Sciatic nerve (tissue), 2 donors: ENCODE results near the gene ALOX12B. TPM values are rescaled to one million over a fixed set of nuclear protein-coding genes. Genes with fewer than 3 reads are reported as not detected.
"Not testable (repeated sequence)": the region's sequence is repeated elsewhere in the genome, so short reads cannot be mapped to it uniquely, and the experiment has no call there.

Source experiments
- ATAC-seq: fragments of 200-7000 bp; cut with Tn5 transposase; one replicate; pipeline ENCODE4 v1.9.1; 2020; ENCODE audit warnings: mild to moderate bottlenecking, moderate library complexity
- DNase-seq: peaks from one replicate; pipeline ENCODE4 v3.0.0-alpha.2; 2020; ENCODE audit warnings: low spot score
- intact Hi-C: fragments of 100-400 bp; cut with DNase I; formaldehyde crosslinking; loops from one replicate; pipeline ENCODE4 v1.14.2; 2022
- total RNA-seq: library from RNA; stranded (reverse); fragmentation: NEBNext Ultra II Directional; extraction: Animal tissue kit (Norgen Biotek cat#: 25700); gene quantifications from one replicate; pipeline ENCODE4 v1.2.1, GENCODE V29; 2021
- donor health status: DM: no; HTN: no; CAD: no.
- donor health status: DM: no; HTN: no; CAD: no.

ALOX12B gene
- total RNA-seq, 1 donor from 2014 or later = not detected

- no peak for DNase-seq
- ATAC-seq = no peak
- intact Hi-C loops = no loop called here
These were observed 12.6 kb upstream of the ALOX12B start for GRCh38 chr17:8100111-8100510.

DNA sequence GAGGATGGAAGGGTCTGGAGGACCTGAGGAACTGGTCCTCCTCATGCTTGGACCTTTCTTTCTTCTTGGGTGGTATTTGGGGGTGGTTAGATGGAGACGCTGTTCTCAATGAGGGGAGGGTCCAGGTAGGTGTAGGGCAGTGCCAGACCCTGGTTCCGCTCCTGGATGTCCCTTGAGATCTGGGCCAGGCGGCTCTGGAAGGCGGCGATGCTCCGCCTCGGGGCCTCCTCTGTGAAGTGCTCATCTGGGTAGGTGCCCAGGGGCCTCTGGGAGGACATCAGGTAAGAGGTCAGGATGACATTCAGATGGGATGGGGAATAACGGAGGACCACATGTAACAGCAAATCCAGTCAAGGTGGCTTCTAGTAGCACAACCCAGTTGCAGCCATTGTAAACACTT lies 9.0 kb upstream of the ALOX12B start:
- no peak for ATAC-seq
- intact Hi-C loops = no loop called here

GRCh38 chr17:8095361-8095760 lies 7.8 kb upstream of the ALOX12B start:
- no peak for ATAC-seq
- intact Hi-C loops = no loop called here
- no peak for DNase-seq

More for the DNA sequence above, 9.0 kb upstream of the ALOX12B start:
- no peak for DNase-seq

DNA sequence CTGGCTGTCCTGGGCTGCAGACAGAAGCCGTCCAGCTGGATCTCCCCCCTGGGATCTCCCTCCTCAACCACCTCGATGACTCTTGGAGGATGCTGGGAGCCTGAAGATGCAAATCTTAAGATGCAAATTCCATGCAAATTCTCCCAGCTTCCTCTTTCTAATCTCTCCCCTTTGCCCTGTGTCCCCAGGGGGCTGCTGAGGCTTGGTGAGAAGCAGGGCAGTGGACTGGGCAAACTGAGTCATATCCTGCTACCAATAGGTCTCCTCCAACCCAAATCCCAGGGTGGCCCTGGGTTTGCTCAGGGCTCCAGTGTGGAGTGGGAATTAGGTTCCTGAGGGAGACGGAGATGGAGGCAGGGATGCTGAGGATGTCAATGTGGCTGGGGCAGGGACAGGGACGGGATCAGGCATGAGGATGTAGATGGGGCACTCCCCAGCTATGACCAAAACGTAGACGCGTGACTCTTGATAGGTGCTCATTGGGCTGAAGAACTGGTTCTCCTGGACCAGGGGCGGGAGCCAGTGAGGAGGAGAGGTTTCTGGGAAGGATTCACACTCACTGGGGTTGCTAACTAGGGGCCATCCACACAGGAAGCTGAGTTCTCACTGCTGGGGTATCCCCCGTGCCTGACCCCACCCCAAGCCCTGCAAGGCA lies 3.6 kb upstream of the ALOX12B start:
- intact Hi-C loops = no loop called here
- DNase-seq = no peak
- ATAC-seq = no peak

DNA sequence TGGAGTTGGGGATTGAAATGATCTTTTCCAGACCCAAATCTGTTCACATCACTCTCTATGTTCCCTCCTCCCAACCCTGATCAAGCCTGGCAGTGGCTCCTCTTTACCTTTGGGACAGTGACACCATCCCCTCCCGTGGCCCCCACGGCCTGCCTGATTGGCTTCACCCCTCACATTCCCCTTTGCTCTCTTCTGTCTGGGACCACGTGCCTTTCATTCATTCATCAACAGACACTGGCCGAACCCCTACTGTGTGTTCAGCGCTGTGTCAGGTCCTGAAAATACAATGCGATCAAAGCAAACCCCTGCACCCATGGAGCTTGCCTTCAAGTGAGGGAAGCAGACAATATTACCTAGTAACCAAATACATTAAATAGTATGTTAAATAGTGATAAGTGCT lies 2.2 kb upstream of the ALOX12B start:
- no peak for ATAC-seq
- intact Hi-C loops = no loop called here
- DNase-seq = no peak

- intact Hi-C loops = no loop called here
- ATAC-seq = no peak
- no peak for DNase-seq
These were observed 375 bp upstream of the ALOX12B start for GRCh38 chr17:8087952-8088230.

DNA sequence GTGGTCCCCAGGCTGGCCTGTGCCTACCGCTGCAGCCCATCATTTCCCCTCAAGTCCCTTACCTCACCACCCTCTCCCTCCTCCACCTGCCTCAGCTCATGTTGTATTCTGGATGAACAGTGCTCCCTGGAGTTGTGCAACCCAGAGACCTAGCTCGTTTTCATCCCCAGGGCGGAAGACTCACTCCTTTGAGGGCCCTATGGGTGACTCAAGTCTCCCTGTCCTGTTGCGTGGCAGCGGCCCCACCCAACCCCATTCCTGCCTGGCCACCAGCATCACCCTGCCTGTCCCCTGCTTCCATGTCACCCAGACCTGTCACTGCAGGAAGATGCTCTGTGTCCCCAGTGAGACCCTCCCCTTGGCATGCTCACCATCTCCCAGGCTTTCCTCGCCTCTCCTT lies 3.3 kb downstream of the ALOX12B start:
- ATAC-seq = no peak
- DNase-seq = no peak
- intact Hi-C loops = no loop called here

- intact Hi-C loops = no loop called here
These were observed 5.2 kb downstream of the ALOX12B start for GRCh38 chr17:8082292-8082691.

GRCh38 chr17:8081876-8082275 lies 5.6 kb downstream of the ALOX12B start:
- ATAC-seq = no peak
- DNase-seq = no peak
- intact Hi-C loops = no loop called here

More at GRCh38 chr17:8082292-8082691, 5.2 kb downstream of the ALOX12B start:
- ATAC-seq (no peak), DNase-seq (no peak)

DNA sequence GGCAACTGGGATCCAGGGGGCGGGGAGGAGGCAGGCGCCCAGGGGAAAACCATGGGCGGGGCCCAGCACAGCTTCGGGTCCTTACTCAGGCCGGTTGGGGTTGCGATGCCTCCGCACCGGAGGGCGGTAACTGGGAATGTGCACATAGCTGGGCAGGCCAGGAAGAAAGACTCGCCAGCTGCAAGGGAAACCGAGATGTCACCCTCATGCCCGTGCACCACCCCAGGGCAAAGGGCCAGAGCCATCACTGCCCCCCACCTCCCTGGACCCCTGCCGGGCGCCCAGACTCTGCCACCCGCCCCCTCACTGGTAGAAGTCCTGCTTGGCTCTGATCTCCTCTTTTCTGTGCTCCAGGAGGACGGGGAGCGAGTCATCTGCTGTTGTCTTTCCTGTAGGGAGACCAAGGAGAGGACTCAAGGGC lies 6.7 kb downstream of the ALOX12B start:
- intact Hi-C loops = no loop called here
- DNase-seq (no peak), ATAC-seq (no peak)

- DNase-seq (no peak), ATAC-seq (peak; percentile 22)
- intact Hi-C loops = no loop called here
These were observed 7.2 kb downstream of the ALOX12B start for GRCh38 chr17:8080208-8080798.

- peak; percentile 92 for ATAC-seq
- intact Hi-C loops = no loop called here
- peak; percentile 84 for DNase-seq
These were observed 8.0 kb downstream of the ALOX12B start for GRCh38 chr17:8079291-8080207.

- ATAC-seq, DNase-seq, intact Hi-C loops: not testable (repeated sequence)
These were observed 9.6 kb downstream of the ALOX12B start for GRCh38 chr17:8077939-8078338.

DNA sequence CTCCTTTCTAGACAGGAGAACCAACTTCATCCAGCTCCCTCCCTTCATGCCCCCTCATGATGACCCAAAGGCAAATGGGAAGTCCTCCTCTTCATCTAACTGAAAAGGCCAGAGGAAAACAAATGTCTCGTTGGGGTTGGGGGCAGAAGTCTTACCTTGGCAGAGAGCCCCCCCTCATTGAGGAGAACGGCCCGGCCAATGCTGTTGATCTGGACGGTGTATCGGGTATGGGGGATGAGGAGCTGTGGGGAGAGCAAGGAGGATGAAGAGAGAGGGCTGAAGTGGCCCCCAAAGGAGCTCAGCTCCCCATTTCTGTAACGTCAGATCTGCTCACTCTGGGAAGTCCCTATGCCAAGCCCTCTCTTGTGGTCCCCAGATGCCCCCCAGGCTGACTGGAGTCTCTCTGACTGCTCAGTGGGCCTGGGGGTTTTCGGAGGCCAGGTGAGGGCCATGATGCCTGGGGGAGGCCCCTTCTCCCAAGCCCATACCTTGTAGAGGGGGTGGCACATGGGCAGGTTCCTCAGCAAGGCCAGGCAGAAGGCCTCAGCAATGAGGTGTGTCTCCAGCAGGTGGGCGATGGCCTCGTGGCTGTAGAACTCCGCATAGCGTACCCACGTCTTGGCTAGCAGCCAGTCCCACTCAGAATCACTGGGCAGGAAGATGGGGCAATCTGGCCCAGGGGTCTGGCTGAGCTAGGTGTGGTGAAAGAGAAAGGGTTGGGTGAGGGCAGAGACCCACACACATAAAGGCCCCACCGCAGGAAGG lies 10.8 kb downstream of the ALOX12B start:
- ATAC-seq (no peak), DNase-seq (no peak)
- intact Hi-C loops = no loop called here

DNA sequence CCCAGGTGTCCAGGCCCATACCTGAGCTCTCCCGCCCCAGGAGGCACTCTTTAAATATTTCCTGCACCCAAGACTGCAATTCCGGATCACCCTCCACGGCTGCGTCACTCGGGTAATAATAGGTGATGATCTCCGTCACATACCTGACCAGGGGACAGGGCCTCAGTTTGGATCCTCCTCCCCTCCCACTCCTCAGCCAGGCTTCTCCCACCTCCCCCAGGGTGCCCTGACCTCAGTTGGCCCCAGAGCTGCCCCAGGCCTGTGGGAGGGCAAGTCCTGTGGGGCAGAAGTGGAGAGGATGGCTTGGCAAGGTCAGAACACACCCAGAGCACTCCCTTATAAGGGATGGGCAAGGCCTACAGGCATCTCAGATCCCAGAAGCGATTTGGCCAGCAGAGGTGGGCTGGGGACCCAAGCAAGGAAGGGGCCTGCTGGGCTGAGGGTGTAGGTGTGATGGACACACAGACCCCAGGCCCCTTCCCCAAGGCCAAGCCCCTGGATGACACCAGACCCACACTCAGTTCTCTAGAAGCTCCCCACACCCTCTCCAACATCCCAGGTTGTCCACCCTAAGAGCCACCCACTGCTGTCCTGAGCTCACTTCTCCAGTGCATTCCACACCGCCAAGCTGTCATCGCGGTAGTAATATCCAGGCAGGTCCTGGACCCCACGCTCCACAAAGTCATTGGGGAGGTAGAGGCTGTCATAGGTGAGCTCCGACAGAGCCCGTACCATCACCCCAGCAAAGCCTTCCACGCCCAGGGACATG lies 11.8 kb downstream of the ALOX12B start:
- intact Hi-C loops = no loop called here
- ATAC-seq (no peak), DNase-seq (no peak)

DNA sequence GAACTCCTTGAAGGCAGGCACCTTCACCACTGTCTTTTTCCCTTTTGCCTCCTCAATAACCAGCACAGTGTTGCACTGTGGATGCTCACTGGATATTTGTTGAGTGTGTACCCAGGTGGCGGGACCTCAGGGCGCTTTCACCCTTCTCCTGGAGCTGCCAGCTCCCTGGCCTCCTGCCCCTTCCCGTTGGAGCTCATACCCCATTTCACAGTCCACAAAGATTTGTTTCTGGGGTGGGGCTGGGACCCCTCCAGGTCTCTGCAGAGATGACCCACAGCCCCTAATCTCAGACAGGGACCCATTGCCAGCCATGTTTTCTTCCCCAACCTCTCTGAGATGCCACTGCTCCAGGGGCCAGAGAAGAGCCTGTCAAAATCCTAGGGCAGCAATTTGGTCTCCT lies 12.4 kb downstream of the ALOX12B start:
- ATAC-seq (no peak), DNase-seq (no peak)
- intact Hi-C loops = no loop called here

DNA sequence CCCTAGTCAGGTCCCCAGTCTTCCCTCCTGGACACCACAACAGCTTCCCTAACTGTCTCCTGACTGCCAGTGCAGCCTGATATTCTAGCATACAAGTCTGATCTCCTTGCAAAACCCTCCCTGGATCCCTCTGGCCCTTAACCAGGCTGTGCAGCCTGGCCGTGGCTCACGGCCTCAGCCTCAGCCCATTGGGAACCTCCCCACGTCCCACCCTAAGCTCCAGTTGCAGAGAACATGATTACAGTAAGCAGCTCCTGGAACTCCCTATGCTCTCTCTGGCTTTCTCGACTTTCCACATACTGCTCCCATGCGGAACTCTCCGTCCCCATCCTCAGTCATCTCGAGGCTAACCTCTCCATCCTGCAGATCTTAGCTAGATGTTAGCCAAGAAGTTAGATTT lies 13.0 kb downstream of the ALOX12B start:
- ATAC-seq (no peak), DNase-seq (no peak)
- intact Hi-C loops = no loop called here

- intact Hi-C loops = no loop called here
- ATAC-seq = peak; percentile 59
- peak; percentile 82 for DNase-seq
These were observed 13.7 kb downstream of the ALOX12B start for GRCh38 chr17:8073627-8074484.
